ENCODE results near the gene RGS21.

The RGS21 gene

DNA sequence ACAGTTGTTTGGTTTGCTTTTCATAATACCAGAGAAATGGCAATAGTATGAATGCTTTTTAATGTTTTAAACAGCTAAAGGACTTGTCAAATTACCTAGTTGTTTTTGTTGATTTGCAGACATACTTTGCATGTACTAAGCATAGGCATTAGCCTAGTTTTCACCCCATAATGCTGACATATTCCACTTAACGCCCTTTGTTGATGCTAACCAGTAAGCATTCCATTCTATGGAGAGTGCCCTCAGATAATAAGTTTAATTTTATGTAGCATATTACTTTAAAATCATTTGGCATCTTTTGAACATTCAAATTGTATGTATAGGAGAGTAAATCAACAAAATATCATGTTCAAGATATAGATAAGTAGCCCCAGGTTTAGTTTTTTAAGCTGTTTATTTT, 32.5 kb downstream of the RGS21 start:
- in situ Hi-C loops (cut with HindIII; ENCODE audit: low sequenced_read_pairs) = no loop called here

DNA sequence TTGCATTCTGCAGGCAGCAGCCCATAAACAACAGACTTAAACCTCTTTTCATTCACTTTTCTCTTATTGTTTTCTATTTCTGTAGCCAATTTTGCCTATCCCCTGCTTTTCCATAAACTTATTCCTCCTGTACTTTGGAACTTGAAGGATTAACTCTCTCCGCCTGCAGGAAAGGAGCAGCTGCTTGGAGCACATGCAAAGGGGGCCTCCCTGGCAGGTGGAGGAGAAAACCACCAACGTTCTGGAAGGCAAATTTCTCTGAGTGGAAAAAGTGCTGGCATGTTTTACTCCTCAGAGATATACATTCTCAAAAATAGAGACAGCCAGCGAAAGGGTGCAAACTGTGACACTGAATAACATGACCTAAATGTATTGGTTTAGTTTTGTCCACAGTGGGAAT, 33.6 kb downstream of the RGS21 start:
- no peak overlapping the region for H3K4me3 ChIP-seq (ENCODE audit: low read depth, low read length)
- TF ChIP-seq, protein P1, sequence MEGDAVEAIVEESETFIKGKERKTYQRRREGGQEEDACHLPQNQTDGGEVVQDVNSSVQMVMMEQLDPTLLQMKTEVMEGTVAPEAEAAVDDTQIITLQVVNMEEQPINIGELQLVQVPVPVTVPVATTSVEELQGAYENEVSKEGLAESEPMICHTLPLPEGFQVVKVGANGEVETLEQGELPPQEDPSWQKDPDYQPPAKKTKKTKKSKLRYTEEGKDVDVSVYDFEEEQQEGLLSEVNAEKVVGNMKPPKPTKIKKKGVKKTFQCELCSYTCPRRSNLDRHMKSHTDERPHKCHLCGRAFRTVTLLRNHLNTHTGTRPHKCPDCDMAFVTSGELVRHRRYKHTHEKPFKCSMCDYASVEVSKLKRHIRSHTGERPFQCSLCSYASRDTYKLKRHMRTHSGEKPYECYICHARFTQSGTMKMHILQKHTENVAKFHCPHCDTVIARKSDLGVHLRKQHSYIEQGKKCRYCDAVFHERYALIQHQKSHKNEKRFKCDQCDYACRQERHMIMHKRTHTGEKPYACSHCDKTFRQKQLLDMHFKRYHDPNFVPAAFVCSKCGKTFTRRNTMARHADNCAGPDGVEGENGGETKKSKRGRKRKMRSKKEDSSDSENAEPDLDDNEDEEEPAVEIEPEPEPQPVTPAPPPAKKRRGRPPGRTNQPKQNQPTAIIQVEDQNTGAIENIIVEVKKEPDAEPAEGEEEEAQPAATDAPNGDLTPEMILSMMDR (IDR thresholded peaks at IDR 0.05; ENCODE audit: low read depth, low read length) = no peak
- in situ Hi-C loops (cut with HindIII; ENCODE audit: low sequenced_read_pairs) = no loop called here
- DNase-seq (ENCODE audit: low read depth, low spot score) = no peak

More for the DNA sequence above, 32.5 kb downstream of the RGS21 start:
- TF ChIP-seq, protein P1 (IDR thresholded peaks at IDR 0.05; ENCODE audit: low read depth, low read length) = no peak
- no peak for DNase-seq (ENCODE audit: low read depth, low spot score)
- no peak overlapping the region for H3K4me3 ChIP-seq (ENCODE audit: low read depth, low read length)

DNA sequence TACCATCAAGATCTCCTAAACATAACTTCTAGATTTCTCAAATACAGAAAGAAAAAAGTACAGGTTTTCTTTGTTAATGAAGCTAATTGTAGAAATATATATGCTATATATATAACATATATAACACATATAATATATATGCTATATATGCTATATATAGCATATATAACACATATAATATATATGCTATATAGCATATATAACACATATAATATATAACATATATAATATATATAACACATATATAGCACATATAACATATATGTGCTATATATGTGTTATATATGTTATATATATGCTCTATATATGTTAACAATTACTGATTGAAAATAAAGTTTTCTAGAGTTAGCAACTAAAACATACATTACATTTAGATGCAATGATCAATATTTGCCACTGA, 34.8 kb downstream of the RGS21 start:
- no peak for DNase-seq (ENCODE audit: low read depth, low spot score)
- H3K4me3 ChIP-seq (ENCODE audit: low read depth, low read length) = no peak overlapping the region
- TF ChIP-seq, protein P1 (IDR thresholded peaks at IDR 0.05; ENCODE audit: low read depth, low read length) = no peak
- in situ Hi-C loops (cut with HindIII; ENCODE audit: low sequenced_read_pairs) = no loop called here

DNA sequence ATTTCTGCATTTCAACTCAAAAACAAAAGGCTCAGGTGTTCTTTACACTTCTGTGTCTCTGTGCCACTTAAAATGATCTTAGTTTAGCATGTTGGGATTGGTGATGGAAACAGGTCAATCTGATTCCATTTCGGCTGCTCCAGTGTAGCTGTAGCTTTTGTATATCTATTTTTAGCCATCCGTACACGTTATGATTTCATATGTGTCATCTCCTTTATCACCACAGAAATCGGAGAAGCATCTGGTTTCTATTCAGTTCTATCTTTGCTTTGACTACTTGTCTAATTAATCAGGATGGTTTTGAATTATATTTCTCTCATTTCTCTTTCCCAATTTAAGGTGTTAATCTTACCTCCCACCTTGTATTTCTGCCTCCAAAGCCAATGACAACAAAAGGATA, 41.1 kb downstream of the RGS21 start:
- TF ChIP-seq, protein P1 (IDR thresholded peaks at IDR 0.05; ENCODE audit: low read depth, low read length) = no peak
- in situ Hi-C loops (cut with HindIII; ENCODE audit: low sequenced_read_pairs) = no loop called here
- no peak overlapping the region for H3K4me3 ChIP-seq (ENCODE audit: low read depth, low read length)
- DNase-seq (ENCODE audit: low read depth, low spot score) = no peak

DNA sequence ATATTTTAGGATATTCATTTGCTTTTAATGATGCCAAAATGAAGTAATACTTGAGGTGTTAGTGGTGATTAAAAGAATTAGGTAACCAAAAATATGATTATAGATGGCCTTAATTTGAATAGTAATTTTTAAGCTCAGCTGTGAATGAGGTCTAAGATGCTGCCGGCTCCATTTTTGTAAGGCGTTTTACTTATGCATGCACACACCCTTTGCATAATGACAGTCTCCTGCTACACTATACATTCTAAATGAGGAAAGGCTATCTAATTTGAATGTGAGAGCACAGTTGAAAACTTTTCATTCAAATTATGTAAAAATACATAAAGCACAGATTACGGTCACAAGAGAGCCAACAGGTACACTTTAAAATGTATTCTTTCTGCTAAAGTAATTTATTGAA, 41.6 kb downstream of the RGS21 start:
- no peak for DNase-seq (ENCODE audit: low read depth, low spot score)
- TF ChIP-seq, protein P1 (IDR thresholded peaks at IDR 0.05; ENCODE audit: low read depth, low read length) = no peak
- in situ Hi-C loops (cut with HindIII; ENCODE audit: low sequenced_read_pairs) = no loop called here
- H3K4me3 ChIP-seq (ENCODE audit: low read depth, low read length) = no peak overlapping the region

DNA sequence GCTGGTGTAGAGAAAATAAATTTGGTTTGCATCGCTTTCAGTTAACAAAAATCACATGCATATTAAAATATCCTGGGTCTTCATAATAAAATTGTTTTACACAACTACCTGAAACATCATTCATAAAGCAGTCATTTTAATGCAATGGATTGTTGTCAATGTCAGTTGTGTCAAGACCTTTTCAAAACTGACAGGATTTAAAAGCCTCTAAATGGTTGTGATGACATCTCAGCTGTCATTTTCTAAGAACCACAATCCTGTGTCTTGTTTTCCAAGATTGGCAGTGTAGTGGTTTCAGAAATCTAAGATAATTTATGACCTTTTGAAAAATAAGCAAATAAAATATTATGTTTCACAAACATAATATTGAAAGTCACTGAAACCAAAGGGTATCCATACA, 42.0 kb downstream of the RGS21 start:
- DNase-seq (ENCODE audit: low read depth, low spot score) = no peak
- TF ChIP-seq, protein P1 (IDR thresholded peaks at IDR 0.05; ENCODE audit: low read depth, low read length) = no peak
- in situ Hi-C loops (cut with HindIII; ENCODE audit: low sequenced_read_pairs) = no loop called here
- H3K4me3 ChIP-seq (ENCODE audit: low read depth, low read length) = no peak overlapping the region

DNA sequence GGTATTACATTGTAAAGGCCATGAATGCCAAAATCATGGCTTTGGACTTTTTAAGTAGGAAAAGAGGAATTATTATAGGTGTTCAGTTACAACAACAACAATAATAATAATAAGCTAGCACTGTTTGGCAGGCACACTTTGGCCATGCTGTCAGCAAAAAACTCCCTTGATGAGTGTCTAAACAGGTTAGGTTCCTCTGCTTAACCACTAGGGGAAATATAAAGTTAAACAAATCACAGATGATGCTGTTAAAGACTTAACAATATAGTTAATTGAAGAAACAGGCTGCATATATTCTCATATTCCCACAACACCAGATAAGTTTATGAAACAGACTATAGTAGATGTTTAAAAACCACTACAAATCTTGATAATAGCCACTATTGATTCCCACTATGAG, 46.4 kb downstream of the RGS21 start:
- H3K4me3 ChIP-seq (ENCODE audit: low read depth, low read length) = no peak overlapping the region
- TF ChIP-seq, protein P1 (IDR thresholded peaks at IDR 0.05; ENCODE audit: low read depth, low read length) = no peak
- in situ Hi-C loops (cut with HindIII; ENCODE audit: low sequenced_read_pairs) = no loop called here
- no peak for DNase-seq (ENCODE audit: low read depth, low spot score)

Data from astrocyte of the spinal cord (primary cell).